ENCODE measurements around the gene PRICKLE2. TPM values are rescaled to one million over a fixed set of nuclear protein-coding genes. Genes with fewer than 3 reads are reported as not detected.

Gene PRICKLE2
- total and polyA plus RNA-seq, 2 experiments from 2014 or later: 1.1 to 12.5 TPM

- Histone ChIP-seq H2AFZ (no peak overlapping the region), H3K27ac (ENCODE audit: low read depth) (no peak overlapping the region), H3F3A (replicated peaks; ENCODE audit: low read depth) (no peaks in the 10 kb centered on the region), H3K4me2 (peak overlapping the region; percentile 2; the same call in 1 of the 2 replicates), H3K9me2 (ENCODE audit: insufficient read depth) (no peaks in the 10 kb centered on the region), H4K20me1 (replicated peaks; ENCODE audit: insufficient read depth) (no peaks in the 10 kb centered on the region), H3K79me2 (replicated peaks; ENCODE audit: insufficient read depth) (no peaks in the 10 kb centered on the region), H3K27me3 (ENCODE audit: insufficient read depth) (no peaks in the 10 kb centered on the region), H3K4me3 (no peak overlapping the region), H3K4me1 (ENCODE audit: insufficient read depth) (peaks cover 19% of the 10 kb centered on the region; the same call in 1 of the 2 replicates), H3K36me3 (ENCODE audit: insufficient read depth) (no peaks in the 10 kb centered on the region)
- TF ChIP-seq, protein P1, sequence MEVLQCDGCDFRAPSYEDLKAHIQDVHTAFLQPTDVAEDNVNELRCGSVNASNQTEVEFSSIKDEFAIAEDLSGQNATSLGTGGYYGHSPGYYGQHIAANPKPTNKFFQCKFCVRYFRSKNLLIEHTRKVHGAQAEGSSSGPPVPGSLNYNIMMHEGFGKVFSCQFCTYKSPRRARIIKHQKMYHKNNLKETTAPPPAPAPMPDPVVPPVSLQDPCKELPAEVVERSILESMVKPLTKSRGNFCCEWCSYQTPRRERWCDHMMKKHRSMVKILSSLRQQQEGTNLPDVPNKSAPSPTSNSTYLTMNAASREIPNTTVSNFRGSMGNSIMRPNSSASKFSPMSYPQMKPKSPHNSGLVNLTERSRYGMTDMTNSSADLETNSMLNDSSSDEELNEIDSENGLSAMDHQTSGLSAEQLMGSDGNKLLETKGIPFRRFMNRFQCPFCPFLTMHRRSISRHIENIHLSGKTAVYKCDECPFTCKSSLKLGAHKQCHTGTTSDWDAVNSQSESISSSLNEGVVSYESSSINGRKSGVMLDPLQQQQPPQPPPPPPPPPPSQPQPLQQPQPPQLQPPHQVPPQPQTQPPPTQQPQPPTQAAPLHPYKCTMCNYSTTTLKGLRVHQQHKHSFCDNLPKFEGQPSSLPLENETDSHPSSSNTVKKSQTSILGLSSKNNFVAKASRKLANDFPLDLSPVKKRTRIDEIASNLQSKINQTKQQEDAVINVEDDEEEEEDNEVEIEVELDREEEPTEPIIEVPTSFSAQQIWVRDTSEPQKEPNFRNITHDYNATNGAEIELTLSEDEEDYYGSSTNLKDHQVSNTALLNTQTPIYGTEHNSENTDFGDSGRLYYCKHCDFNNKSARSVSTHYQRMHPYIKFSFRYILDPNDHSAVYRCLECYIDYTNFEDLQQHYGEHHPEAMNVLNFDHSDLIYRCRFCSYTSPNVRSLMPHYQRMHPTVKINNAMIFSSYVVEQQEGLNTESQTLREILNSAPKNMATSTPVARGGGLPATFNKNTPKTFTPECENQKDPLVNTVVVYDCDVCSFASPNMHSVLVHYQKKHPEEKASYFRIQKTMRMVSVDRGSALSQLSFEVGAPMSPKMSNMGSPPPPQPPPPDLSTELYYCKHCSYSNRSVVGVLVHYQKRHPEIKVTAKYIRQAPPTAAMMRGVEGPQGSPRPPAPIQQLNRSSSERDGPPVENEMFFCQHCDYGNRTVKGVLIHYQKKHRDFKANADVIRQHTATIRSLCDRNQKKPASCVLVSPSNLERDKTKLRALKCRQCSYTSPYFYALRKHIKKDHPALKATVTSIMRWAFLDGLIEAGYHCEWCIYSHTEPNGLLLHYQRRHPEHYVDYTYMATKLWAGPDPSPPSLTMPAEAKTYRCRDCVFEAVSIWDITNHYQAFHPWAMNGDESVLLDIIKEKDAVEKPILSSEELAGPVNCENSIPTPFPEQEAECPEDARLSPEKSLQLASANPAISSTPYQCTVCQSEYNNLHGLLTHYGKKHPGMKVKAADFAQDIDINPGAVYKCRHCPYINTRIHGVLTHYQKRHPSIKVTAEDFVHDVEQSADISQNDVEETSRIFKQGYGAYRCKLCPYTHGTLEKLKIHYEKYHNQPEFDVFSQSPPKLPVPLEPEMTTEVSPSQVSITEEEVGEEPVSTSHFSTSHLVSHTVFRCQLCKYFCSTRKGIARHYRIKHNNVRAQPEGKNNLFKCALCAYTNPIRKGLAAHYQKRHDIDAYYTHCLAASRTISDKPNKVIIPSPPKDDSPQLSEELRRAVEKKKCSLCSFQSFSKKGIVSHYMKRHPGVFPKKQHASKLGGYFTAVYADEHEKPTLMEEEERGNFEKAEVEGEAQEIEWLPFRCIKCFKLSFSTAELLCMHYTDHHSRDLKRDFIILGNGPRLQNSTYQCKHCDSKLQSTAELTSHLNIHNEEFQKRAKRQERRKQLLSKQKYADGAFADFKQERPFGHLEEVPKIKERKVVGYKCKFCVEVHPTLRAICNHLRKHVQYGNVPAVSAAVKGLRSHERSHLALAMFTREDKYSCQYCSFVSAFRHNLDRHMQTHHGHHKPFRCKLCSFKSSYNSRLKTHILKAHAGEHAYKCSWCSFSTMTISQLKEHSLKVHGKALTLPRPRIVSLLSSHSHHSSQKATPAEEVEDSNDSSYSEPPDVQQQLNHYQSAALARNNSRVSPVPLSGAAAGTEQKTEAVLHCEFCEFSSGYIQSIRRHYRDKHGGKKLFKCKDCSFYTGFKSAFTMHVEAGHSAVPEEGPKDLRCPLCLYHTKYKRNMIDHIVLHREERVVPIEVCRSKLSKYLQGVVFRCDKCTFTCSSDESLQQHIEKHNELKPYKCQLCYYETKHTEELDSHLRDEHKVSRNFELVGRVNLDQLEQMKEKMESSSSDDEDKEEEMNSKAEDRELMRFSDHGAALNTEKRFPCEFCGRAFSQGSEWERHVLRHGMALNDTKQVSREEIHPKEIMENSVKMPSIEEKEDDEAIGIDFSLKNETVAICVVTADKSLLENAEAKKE (CRISPR knock-in tag; IDR thresholded peaks at IDR 0.05): peak; percentile 28; the same call in 1 of the 2 replicates
- TF ChIP-seq NANOG (IDR thresholded peaks at IDR 0.05; ENCODE audit: borderline replicate concordance): no peak
- Mint-ChIP-seq H3K4me3 (no peak overlapping the region), H3K36me3 (ENCODE audit: low read depth) (no peaks in the 10 kb centered on the region), H3K9me3 (no peaks in the 10 kb centered on the region), H3K4me1 (peaks cover 22% of the 10 kb centered on the region), H3K27ac (no peak overlapping the region), H3K27me3 (ENCODE audit: insufficient read depth, low read depth, poor library complexity) (no peaks in the 10 kb centered on the region)
- DNase-seq (ENCODE audit: low spot score) (peak; percentile 10), ATAC-seq (peak; percentile 43)
Measured at GRCh38 chr3:64063983-64064438, 161.3 kb downstream of the PRICKLE2 start.

GRCh38 chr3:64063207-64063982 lies 161.9 kb downstream of the PRICKLE2 start:
- Mint-ChIP-seq H3K27me3 (ENCODE audit: insufficient read depth, low read depth, poor library complexity) (no peaks in the 10 kb centered on the region), H3K4me1 (peaks cover 22% of the 10 kb centered on the region), H3K9me3 (no peaks in the 10 kb centered on the region), H3K4me3 (no peak overlapping the region), H3K27ac (no peak overlapping the region), H3K36me3 (ENCODE audit: low read depth) (no peaks in the 10 kb centered on the region)
- peak; percentile 10; the same call in 1 of the 2 replicates for TF ChIP-seq NANOG (IDR thresholded peaks at IDR 0.05; ENCODE audit: borderline replicate concordance)
- TF ChIP-seq, protein P2, sequence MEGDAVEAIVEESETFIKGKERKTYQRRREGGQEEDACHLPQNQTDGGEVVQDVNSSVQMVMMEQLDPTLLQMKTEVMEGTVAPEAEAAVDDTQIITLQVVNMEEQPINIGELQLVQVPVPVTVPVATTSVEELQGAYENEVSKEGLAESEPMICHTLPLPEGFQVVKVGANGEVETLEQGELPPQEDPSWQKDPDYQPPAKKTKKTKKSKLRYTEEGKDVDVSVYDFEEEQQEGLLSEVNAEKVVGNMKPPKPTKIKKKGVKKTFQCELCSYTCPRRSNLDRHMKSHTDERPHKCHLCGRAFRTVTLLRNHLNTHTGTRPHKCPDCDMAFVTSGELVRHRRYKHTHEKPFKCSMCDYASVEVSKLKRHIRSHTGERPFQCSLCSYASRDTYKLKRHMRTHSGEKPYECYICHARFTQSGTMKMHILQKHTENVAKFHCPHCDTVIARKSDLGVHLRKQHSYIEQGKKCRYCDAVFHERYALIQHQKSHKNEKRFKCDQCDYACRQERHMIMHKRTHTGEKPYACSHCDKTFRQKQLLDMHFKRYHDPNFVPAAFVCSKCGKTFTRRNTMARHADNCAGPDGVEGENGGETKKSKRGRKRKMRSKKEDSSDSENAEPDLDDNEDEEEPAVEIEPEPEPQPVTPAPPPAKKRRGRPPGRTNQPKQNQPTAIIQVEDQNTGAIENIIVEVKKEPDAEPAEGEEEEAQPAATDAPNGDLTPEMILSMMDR (conservative IDR thresholded peaks at IDR 0.05; ENCODE audit: low read depth in 2 of 2): no peak
- TF ChIP-seq CREB1 (CRISPR knock-in tag; IDR thresholded peaks at IDR 0.05; ENCODE audit: low read depth): 0 out of 2 replicates have a peak, but pooled peaks have one; percentile 5
- TF ChIP-seq, protein P3, sequence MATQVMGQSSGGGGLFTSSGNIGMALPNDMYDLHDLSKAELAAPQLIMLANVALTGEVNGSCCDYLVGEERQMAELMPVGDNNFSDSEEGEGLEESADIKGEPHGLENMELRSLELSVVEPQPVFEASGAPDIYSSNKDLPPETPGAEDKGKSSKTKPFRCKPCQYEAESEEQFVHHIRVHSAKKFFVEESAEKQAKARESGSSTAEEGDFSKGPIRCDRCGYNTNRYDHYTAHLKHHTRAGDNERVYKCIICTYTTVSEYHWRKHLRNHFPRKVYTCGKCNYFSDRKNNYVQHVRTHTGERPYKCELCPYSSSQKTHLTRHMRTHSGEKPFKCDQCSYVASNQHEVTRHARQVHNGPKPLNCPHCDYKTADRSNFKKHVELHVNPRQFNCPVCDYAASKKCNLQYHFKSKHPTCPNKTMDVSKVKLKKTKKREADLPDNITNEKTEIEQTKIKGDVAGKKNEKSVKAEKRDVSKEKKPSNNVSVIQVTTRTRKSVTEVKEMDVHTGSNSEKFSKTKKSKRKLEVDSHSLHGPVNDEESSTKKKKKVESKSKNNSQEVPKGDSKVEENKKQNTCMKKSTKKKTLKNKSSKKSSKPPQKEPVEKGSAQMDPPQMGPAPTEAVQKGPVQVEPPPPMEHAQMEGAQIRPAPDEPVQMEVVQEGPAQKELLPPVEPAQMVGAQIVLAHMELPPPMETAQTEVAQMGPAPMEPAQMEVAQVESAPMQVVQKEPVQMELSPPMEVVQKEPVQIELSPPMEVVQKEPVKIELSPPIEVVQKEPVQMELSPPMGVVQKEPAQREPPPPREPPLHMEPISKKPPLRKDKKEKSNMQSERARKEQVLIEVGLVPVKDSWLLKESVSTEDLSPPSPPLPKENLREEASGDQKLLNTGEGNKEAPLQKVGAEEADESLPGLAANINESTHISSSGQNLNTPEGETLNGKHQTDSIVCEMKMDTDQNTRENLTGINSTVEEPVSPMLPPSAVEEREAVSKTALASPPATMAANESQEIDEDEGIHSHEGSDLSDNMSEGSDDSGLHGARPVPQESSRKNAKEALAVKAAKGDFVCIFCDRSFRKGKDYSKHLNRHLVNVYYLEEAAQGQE (IDR thresholded peaks at IDR 0.05; ENCODE audit: unreplicated experiment): no peak
- DNase-seq (ENCODE audit: low spot score) (peak; percentile 49), ATAC-seq (peak; percentile 73)
- no peaks in the 10 kb centered on the region for H3K27me3 ChIP-seq (ENCODE audit: insufficient read depth)
- peaks cover 19% of the 10 kb centered on the region; the same call in 1 of the 2 replicates for H3K4me1 ChIP-seq (ENCODE audit: insufficient read depth)
- H3K4me3 ChIP-seq: no peak overlapping the region
- no peak overlapping the region for H3K27ac ChIP-seq (ENCODE audit: low read depth)
- H3K79me2 ChIP-seq (replicated peaks; ENCODE audit: insufficient read depth): no peaks in the 10 kb centered on the region
- no peaks in the 10 kb centered on the region for H4K20me1 ChIP-seq (replicated peaks; ENCODE audit: insufficient read depth)
- H3F3A ChIP-seq (replicated peaks; ENCODE audit: low read depth): no peaks in the 10 kb centered on the region
- H3K9me2 ChIP-seq (ENCODE audit: insufficient read depth): no peaks in the 10 kb centered on the region
- H2AFZ ChIP-seq: no peak overlapping the region
- H3K36me3 ChIP-seq (ENCODE audit: insufficient read depth): no peaks in the 10 kb centered on the region
- peak overlapping the region; percentile 7; the same call in 1 of the 2 replicates for H3K4me2 ChIP-seq

All from GM23338 (cell line).